Activated CD4-positive, alpha-beta T cell treated with anti-CD3 and anti-CD28 coated beads for 4 hours (primary cell): Measurements from ENCODE around the gene QSOX1.
"Not testable (repeated sequence)": the region's sequence is repeated elsewhere in the genome, so short reads cannot be mapped to it uniquely, and the experiment has no call there.

Source experiments
- DNase-seq, 2 donors: peaks; one replicate each; pipeline ENCODE4 v3.0.0-alpha.2; 2020

Gene QSOX1

GRCh38 chr1:180192172-180192571 is 37.5 kb downstream of the QSOX1 start:
- DNase-seq: no peak

GRCh38 chr1:180193141-180194047 is 38.7 kb downstream of the QSOX1 start:
- no peak for DNase-seq

GRCh38 chr1:180194048-180194425 is 39.4 kb downstream of the QSOX1 start:
- no peak for DNase-seq

- DNase-seq: no peak
Observed at GRCh38 chr1:180194546-180195207, 40.0 kb downstream of the QSOX1 start.

DNA sequence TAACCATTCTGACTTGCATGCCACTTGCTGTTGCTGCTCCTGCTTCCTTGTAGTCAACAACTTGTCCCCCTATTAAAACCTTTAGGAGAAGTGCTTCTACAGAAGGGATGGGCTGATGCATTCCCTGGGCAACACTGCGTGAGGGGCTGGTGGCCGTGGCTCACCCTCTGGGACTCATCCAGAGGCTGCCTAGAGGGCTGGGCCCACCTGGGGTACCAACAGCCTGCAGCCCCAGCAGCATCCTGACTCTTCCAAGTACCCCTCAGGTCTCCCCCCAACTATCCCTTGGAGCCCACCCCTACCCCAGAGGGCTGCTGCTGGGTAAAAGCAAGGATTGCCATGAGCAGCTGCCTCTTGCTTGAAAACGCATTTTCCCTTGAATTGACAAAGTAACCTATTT is 40.7 kb downstream of the QSOX1 start:
- DNase-seq: no peak

DNA sequence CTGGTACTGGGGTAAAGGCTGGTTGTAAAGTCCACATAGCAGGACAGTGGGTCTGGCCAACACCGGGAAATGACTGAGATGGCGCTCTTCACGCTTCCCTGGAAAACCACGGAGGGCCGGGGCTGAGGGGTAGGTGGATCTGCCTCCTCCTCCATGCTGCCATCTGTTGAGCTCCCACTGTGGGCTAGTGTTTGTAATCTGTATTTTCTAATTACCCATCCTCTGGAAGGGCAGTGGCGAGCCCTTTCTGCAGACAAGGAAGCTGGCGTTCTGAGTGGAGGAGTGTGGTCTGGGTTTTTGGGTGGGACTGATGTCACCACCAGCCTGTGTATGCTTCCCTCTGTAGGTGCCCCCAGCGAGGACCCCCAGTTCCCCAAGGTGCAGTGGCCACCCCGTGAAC is 41.2 kb downstream of the QSOX1 start:
- DNase-seq: no peak

- DNase-seq: no peak
Observed at GRCh38 chr1:180196436-180197003, 41.9 kb downstream of the QSOX1 start.

DNA sequence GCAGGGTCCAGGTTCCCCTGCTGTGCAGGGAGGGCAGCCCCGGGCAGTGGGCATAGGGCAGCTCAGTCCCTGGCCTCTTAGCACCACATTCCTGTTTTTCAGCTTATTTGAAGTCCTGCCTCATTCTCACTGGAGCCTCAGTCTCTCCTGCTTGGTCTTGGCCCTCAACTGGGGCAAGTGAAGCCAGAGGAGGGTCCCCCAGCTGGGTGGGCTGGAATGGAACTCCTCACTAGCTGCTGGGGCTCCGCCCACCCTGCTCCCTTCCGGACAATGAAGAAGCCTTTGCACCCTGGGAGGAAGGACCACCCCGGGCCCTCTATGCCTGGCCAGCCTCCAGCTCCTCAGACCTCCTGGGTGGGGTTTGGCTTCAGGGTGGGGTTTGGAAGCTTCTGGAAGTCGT is 42.6 kb downstream of the QSOX1 start:
- no peak for DNase-seq

DNA sequence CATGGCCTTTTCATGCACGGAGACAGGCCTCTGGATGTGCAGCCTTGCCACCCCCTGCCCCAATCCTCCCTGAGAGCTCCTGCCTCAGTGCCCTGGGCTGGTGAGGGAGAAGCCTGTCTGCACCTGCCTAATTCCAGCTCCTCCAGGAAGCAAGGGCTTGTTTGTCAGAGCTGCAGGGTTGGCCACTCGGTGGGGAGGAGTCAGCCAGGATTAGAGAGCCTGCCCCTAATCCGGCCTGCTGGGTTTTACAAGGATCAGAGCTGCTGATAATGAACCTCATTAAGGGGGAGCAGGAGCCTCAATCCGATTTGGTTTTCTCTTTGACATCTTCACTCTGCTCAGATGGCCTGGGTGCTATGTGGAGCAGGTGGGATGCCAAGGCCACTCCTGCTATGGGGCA is 43.5 kb downstream of the QSOX1 start:
- no peak for DNase-seq

- DNase-seq: no peak
Observed at GRCh38 chr1:180198611-180199010, 43.9 kb downstream of the QSOX1 start.

- DNase-seq: no peak
Observed at GRCh38 chr1:180199018-180199417, 44.3 kb downstream of the QSOX1 start.

GRCh38 chr1:180201451-180202200 is 47.0 kb downstream of the QSOX1 start:
- DNase-seq: no peak

DNA sequence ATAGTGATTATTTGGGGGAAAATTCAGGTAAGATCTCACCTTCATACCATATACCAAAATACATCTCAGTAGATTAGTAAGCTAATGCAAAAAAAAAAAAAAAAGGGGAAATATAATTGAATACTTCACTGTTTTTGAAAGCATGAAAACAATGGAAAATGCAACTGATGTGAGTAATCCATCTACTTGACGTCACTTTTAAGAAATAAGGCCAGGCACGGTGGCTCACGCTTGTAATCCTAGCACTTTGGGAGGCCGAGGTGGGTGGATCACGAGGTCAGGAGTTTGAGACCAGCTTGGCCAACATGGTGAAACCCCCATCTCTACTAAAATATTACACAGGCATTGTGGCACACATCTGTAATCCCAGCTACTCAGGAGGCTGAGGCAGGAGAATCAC is 47.9 kb downstream of the QSOX1 start:
- not testable (repeated sequence) for DNase-seq

- no peak for DNase-seq
Observed at GRCh38 chr1:180204231-180204630, 49.6 kb downstream of the QSOX1 start.

GRCh38 chr1:180206581-180206980 is 51.9 kb downstream of the QSOX1 start:
- DNase-seq: no peak

- DNase-seq: no peak
Observed at GRCh38 chr1:180208264-180208663, 53.6 kb downstream of the QSOX1 start.

- no peak for DNase-seq
Observed at GRCh38 chr1:180210008-180210620, 55.4 kb downstream of the QSOX1 start.

GRCh38 chr1:180211156-180211859 is 56.6 kb downstream of the QSOX1 start:
- no peak for DNase-seq

GRCh38 chr1:180211860-180212229 is 57.2 kb downstream of the QSOX1 start:
- no peak for DNase-seq

DNA sequence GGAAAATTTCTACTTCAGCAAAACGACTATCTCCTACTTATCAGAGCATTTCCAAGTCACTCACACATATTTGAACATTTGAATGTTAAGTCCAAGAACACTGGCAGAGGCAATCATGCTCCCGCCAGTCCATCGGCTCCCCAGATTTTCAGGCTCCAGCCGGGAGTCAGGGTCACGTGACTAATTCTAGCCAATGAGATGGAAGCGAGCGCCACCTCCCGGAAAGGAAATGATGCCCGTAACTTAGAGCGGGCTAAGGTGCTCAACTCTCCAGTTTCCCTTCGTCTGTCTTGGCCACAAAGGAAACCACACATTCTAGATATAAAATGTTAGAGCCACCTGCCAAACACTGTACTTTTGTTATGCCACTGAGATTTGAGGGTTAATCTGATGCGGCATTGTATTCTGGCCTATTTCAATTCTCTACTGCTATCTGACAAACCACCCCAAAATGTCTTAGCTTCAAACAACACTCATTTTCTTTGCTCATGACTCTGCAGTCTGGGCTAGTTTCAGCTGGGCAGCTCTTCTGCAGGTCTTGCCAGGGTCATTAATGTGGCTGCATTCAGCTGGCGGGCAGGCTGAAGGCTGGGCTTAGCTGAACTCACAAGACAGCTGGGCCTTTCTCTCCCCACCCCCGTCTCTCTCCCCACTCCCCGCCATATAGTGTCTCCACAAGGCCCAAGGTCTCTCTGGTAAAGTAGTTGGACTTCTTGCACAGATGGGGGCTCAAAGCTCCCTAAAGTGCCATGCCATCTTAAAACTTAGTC is 58.9 kb downstream of the QSOX1 start:
- DNase-seq: peak in 1 of 2 donors; percentile 25

DNA sequence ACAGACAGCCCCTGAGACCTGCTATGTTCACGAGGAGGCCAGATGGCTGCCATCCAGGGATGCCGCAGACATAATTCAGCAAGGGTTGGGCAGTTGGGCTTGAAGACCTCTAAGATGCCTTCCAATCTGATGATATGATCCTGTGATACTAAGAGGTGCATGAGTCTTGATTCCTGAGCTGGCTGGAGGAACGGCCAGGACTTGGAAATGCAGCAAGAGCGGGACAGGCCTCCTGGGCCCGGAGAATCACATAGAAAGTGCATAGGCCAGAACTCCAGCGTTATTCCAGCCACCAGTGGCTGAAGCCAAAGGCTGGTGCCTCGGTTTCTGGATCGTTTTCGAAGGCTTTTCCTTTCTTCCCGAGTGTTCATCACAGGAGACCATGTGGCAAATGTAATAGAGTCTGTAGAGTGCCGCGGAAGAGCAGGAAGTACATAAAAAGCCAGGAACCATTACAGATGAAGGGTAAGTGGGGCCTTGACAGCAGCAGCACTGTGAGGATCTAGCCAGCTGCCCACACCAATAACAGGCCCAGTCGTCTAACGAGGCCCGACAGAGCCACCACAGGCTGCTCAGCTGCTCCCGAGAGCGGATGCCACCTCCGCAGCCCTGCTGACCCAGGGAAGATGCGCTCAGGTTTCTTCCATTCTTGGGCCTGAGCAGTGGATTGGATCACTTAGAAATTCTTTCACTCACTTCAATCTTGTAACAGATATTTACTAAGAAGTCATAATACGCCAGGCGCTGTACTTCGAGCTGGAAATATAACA is 61.4 kb downstream of the QSOX1 start:
- DNase-seq: no peak
